Loucy (cell line): ENCODE data around the gene CSPG5.

ENCODE experiments used
- H2AFZ ChIP-seq: fragments of 200-600 bp; sonication (generic); 2 replicates; pipeline ENCODE4 v1.6.0; 2016; ENCODE audit warnings: antibody characterized with exemption, mild to moderate bottlenecking, low read length, moderate library complexity
- H3F3A ChIP-seq: fragments of 200-600 bp; 2 replicates; pipeline ENCODE4 v1.6.0; 2016; ENCODE audit warnings: antibody characterized with exemption, low read depth, mild to moderate bottlenecking
- H3K27me3 ChIP-seq: fragments of 200-600 bp; sonication (generic); 2 replicates; pipeline ENCODE4 v1.6.1; 2014; ENCODE audit warnings: low read length, mild to moderate bottlenecking; ENCODE audit not compliant: insufficient read depth, poor library complexity, severe bottlenecking
- H3K36me3 ChIP-seq: fragments of 200-600 bp; sonication (generic); 2 replicates; pipeline ENCODE4 v1.6.1; 2016; ENCODE audit warnings: low read length; ENCODE audit not compliant: insufficient read depth
- H3K4me1 ChIP-seq: fragments of 200-600 bp; sonication (generic); 2 replicates; pipeline ENCODE4 v1.5.1; 2014; ENCODE audit warnings: low read length, mild to moderate bottlenecking; ENCODE audit not compliant: insufficient read depth, poor library complexity, severe bottlenecking
- H3K4me2 ChIP-seq: fragments of 200-600 bp; sonication (generic); 2 replicates; pipeline ENCODE4 v1.6.0; 2014; ENCODE audit warnings: antibody characterized with exemption, low read length, low read depth, mild to moderate bottlenecking; ENCODE audit not compliant: poor library complexity, severe bottlenecking
- H3K4me3 ChIP-seq: fragments of 200-600 bp; sonication (generic); 2 replicates; pipeline ENCODE4 v1.5.1; 2014; ENCODE audit warnings: low read length, mild to moderate bottlenecking, mixed read lengths; ENCODE audit not compliant: poor library complexity, severe bottlenecking
- H3K79me2 ChIP-seq: fragments of 200-600 bp; sonication (generic); 2 replicates; pipeline ENCODE4 v1.6.1; 2014; ENCODE audit warnings: low read length; ENCODE audit not compliant: insufficient read depth
- H3K9ac ChIP-seq: fragments of 200-600 bp; sonication (generic); 2 replicates; pipeline ENCODE4 v1.6.0; 2014; ENCODE audit warnings: mild to moderate bottlenecking, low read depth, low read length, moderate library complexity; ENCODE audit not compliant: poor library complexity, severe bottlenecking
- H3K9me2 ChIP-seq: fragments of 200-600 bp; sonication (generic); replicated peaks from 2 replicates; pipeline ENCODE4 v1.6.1; 2016; ENCODE audit warnings: low read depth, low read length, mixed read lengths
- H3K9me3 ChIP-seq: fragments of 200-600 bp; sonication (generic); 2 replicates; pipeline ENCODE4 v1.6.1; 2014; ENCODE audit warnings: mild to moderate bottlenecking, antibody characterized with exemption, low read length, low read depth; ENCODE audit not compliant: insufficient read depth
- H4K20me1 ChIP-seq: fragments of 200-600 bp; sonication (generic); 2 replicates; pipeline ENCODE4 v1.6.0; 2014; ENCODE audit warnings: antibody characterized with exemption, low read length, mild to moderate bottlenecking; ENCODE audit not compliant: insufficient read depth, poor library complexity, severe bottlenecking
- CTCF ChIP-seq: fragments of 200-600 bp; sonication (generic); conservative IDR thresholded peaks from 2 replicates; pipeline ENCODE4 v1.5.1; 2014; ENCODE audit warnings: mild to moderate bottlenecking, antibody characterized with exemption, low read length
- EZH2phosphoT487 ChIP-seq: fragments of 200-600 bp; IDR thresholded peaks from 2 replicates; pipeline ENCODE4 v1.6.1; 2018; ENCODE audit warnings: antibody characterized with exemption, mild to moderate bottlenecking, moderate library complexity, borderline replicate concordance

CSPG5 gene

DNA sequence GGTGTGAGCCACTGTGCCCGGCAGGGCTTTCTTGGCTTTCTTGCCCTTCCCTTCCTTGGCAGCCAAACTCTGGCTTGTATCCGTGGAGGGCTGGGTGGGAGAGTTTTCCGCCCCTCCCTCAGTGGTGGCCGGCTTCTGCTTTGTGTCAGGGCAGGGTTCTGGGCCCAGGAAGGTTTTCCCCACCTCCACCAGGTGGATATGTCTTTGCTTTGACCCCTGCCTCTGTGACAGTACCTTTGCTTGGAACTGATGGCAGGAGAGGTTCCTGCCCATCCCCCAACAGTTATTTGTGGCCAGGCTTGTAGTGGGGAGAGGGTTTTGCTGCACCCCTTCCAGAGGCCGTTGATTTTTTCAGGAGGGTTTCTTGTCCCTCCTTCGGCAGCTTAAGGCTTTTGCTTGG, 24.3 kb downstream of the CSPG5 start:
- no peaks in the 10 kb centered on the region for H3K36me3 ChIP-seq
- no peak overlapping the region for H2AFZ ChIP-seq
- H3K4me3 ChIP-seq, result no peak overlapping the region
- H3K4me1 ChIP-seq, result no peaks in the 10 kb centered on the region
- no peak overlapping the region for H3K9ac ChIP-seq
- H4K20me1 ChIP-seq, result no peaks in the 10 kb centered on the region
- H3K4me2 ChIP-seq, result no peak overlapping the region
- no peaks in the 10 kb centered on the region for H3K9me3 ChIP-seq
- no peaks in the 10 kb centered on the region for H3K27me3 ChIP-seq
- H3F3A ChIP-seq, result no peaks in the 10 kb centered on the region
- H3K9me2 ChIP-seq, result no peaks in the 10 kb centered on the region
- no peaks in the 10 kb centered on the region for H3K79me2 ChIP-seq
- TF ChIP-seq EZH2phosphoT487 (no peak), CTCF (no peak)

DNA sequence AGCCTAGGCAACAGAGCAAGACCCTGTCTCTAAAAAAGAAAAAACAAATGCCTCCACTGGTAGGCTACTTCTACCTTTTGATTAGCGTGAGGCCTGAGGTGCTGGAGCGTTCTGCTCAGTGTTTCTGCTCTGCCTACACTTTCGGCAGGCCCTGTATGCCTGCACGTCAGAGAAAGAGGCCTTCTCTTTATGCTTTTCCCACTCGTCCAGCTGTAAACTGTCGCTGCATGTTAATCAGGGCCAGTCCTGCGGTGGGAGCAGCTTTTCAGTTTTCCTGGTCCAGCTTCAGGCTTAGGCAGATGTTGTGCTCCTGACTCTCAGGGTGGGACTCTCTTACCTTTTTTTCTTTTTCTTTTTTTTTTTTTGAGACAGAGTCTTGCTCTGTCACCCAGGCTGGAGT, 25.3 kb downstream of the CSPG5 start:
- H3K9me3 ChIP-seq, result no peaks in the 10 kb centered on the region
- no peak overlapping the region for H3K4me2 ChIP-seq
- no peaks in the 10 kb centered on the region for H3K4me1 ChIP-seq
- no peaks in the 10 kb centered on the region for H3K79me2 ChIP-seq
- TF ChIP-seq CTCF, result no peak
- no peak for TF ChIP-seq EZH2phosphoT487
- H3K9me2 ChIP-seq, result no peaks in the 10 kb centered on the region
- no peak overlapping the region for H3K9ac ChIP-seq
- no peaks in the 10 kb centered on the region for H4K20me1 ChIP-seq
- no peaks in the 10 kb centered on the region for H3F3A ChIP-seq
- H2AFZ ChIP-seq, result no peak overlapping the region
- no peaks in the 10 kb centered on the region for H3K36me3 ChIP-seq
- no peak overlapping the region for H3K4me3 ChIP-seq
- H3K27me3 ChIP-seq, result no peaks in the 10 kb centered on the region

- H2AFZ ChIP-seq, result no peak overlapping the region
- H3F3A ChIP-seq, result no peaks in the 10 kb centered on the region
- no peaks in the 10 kb centered on the region for H3K36me3 ChIP-seq
- no peaks in the 10 kb centered on the region for H3K4me1 ChIP-seq
- no peaks in the 10 kb centered on the region for H3K79me2 ChIP-seq
- no peak for TF ChIP-seq EZH2phosphoT487
- TF ChIP-seq CTCF, result no peak
- H3K9me3 ChIP-seq, result no peaks in the 10 kb centered on the region
- H4K20me1 ChIP-seq, result no peaks in the 10 kb centered on the region
- no peak overlapping the region for H3K4me2 ChIP-seq
- H3K9me2 ChIP-seq, result no peaks in the 10 kb centered on the region
- H3K27me3 ChIP-seq, result no peaks in the 10 kb centered on the region
- H3K4me3 ChIP-seq, result no peak overlapping the region
- no peak overlapping the region for H3K9ac ChIP-seq
Measured at GRCh38 chr3:47542471-47543173, 36.0 kb downstream of the CSPG5 start.
